Suprapubic skin (tissue), 3 donors: Measurements from ENCODE around the gene RNLS.

Source experiments
- EP300 ChIP-seq: sonication (generic); formaldehyde crosslinking; IDR thresholded peaks from one replicate; pipeline ENCODE4 v1.6.1; 2017; ENCODE audit warnings: antibody characterized with exemption
- POLR2A ChIP-seq, 2 donors: fragments of 450-650 bp; IDR thresholded peaks; one replicate each; pipeline ENCODE4 v1.6.1; 2017; ENCODE audit warnings: antibody characterized with exemption in 2 of 2, mild to moderate bottlenecking in 2 of 2, moderate library complexity in 2 of 2
- TF ChIP-seq, protein P1 (sequence below), 2 donors: fragments of 200-600 bp in 1 of 2; fragments of 450-650 bp in 1 of 2; sonication (generic) in 1 of 2; IDR thresholded peaks; one replicate each; pipeline ENCODE4 v1.5.1; 2016 to 2019; ENCODE audit warnings: antibody characterized with exemption in 2 of 2, mild to moderate bottlenecking in 1 of 2, moderate library complexity in 1 of 2

DNA sequence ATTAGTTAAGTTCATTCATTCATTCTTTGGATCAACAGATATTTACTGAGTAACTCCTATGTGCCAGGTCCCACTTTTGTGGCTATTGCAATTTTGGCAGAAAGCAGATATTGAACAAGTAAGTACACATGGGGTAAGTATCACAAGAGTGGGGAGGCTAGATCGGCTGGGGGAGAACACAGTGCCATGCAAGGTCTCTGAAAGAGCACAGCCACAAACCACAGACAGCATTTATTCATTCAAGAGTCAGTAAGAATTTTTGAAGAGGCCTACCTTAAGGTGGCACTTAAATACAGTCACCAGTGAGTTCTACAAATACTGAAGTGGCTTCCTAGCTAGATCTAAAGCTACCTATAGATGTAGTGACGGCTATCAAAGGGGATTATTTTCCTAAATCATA is 304.2 kb downstream of the RNLS start:
- TF ChIP-seq POLR2A (IDR thresholded peaks at IDR 0.05): no peak
- TF ChIP-seq, protein P1, sequence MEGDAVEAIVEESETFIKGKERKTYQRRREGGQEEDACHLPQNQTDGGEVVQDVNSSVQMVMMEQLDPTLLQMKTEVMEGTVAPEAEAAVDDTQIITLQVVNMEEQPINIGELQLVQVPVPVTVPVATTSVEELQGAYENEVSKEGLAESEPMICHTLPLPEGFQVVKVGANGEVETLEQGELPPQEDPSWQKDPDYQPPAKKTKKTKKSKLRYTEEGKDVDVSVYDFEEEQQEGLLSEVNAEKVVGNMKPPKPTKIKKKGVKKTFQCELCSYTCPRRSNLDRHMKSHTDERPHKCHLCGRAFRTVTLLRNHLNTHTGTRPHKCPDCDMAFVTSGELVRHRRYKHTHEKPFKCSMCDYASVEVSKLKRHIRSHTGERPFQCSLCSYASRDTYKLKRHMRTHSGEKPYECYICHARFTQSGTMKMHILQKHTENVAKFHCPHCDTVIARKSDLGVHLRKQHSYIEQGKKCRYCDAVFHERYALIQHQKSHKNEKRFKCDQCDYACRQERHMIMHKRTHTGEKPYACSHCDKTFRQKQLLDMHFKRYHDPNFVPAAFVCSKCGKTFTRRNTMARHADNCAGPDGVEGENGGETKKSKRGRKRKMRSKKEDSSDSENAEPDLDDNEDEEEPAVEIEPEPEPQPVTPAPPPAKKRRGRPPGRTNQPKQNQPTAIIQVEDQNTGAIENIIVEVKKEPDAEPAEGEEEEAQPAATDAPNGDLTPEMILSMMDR (IDR thresholded peaks at IDR 0.05): no peak
- TF ChIP-seq EP300: no peak
